Cardiac muscle cell (in vitro differentiated cells and primary cell): ENCODE measurements around the gene GLIPR1. TPM values are rescaled to one million over a fixed set of nuclear protein-coding genes. Genes with fewer than 3 reads are reported as not detected.

Experiments
- DNase-seq, 2 donors: peaks; one replicate each; pipeline versions ENCODE4 v3.0.0 to v3.0.0-alpha.2; 2010 to 2017; ENCODE audit warnings: low read depth in 1 of 2, low spot score in 1 of 2
- H3K27ac ChIP-seq: fragments of 200-600 bp; sonication (generic); 2 replicates; pipeline ENCODE4 v1.5.1; 2016
- H3K27me3 ChIP-seq: fragments of 200-600 bp; sonication (generic); 2 replicates; pipeline ENCODE4 v1.6.0; 2016; ENCODE audit warnings: control low read depth
- H3K36me3 ChIP-seq: fragments of 200-600 bp; sonication (generic); 2 replicates; pipeline ENCODE4 v1.5.1; 2016; ENCODE audit warnings: control low read depth
- H3K4me1 ChIP-seq: fragments of 200-600 bp; sonication (generic); 2 replicates; pipeline ENCODE4 v1.8.1; 2017; ENCODE audit warnings: low read depth, mild to moderate bottlenecking, mixed run types
- H3K4me3 ChIP-seq: fragments of 200-600 bp; sonication (generic); 2 replicates; pipeline ENCODE4 v1.5.1; 2016; ENCODE audit warnings: mild to moderate bottlenecking
- H3K9me3 ChIP-seq: fragments of 200-600 bp; sonication (generic); 2 replicates; pipeline ENCODE4 v1.5.1; 2017; ENCODE audit warnings: low read depth, mild to moderate bottlenecking, control low read depth
- CTCF ChIP-seq: IDR thresholded peaks from 2 replicates; pipeline ENCODE4 v1.5.1; 2012; ENCODE audit warnings: low read depth, mild to moderate bottlenecking, low read length
- polyA plus RNA-seq: library from polyadenylated mRNA; unstranded; fragments of >200 nt; fragmentation: Nextera tagmentation; extraction: Ambion mirVana; gene quantifications from 2 replicates; pipeline ENCODE4 v1.2.1, GENCODE V29; 2016
- total RNA-seq: library from RNA; depleted of rRNA; stranded (reverse); fragments of >200 nt; gene quantifications from 2 replicates; pipeline ENCODE4 v1.2.3, GENCODE V29; 2016

Gene GLIPR1
- total and polyA plus RNA-seq, 2 experiments from 2014 or later, result 0.03 to 0.62 TPM

- peak overlapping the region; percentile 38 for H3K27ac ChIP-seq
- peak; percentile 76 to 81 for DNase-seq
- H3K27me3 ChIP-seq, result no peaks in the 10 kb centered on the region
These were observed 46.3 kb downstream of the GLIPR1 start for GRCh38 chr12:75526655-75527511.

GRCh38 chr12:75528272-75528671, 47.7 kb downstream of the GLIPR1 start:
- Histone ChIP-seq H3K4me1 (no peaks in the 10 kb centered on the region), H3K36me3 (no peaks in the 10 kb centered on the region), H3K27ac (no peak overlapping the region), H3K9me3 (no peaks in the 10 kb centered on the region), H3K4me3 (no peak overlapping the region), H3K27me3 (no peaks in the 10 kb centered on the region)
- DNase-seq, result no peak
- TF ChIP-seq CTCF, result no peak

More at GRCh38 chr12:75526655-75527511, 46.3 kb downstream of the GLIPR1 start:
- peak; percentile 65 for TF ChIP-seq CTCF
- Histone ChIP-seq H3K36me3 (no peaks in the 10 kb centered on the region), H3K9me3 (no peaks in the 10 kb centered on the region), H3K4me3 (no peak overlapping the region), H3K4me1 (no peaks in the 10 kb centered on the region)

GRCh38 chr12:75528692-75529091, 48.1 kb downstream of the GLIPR1 start:
- H3K27me3 ChIP-seq, result no peaks in the 10 kb centered on the region
- H3K9me3 ChIP-seq, result no peaks in the 10 kb centered on the region
- TF ChIP-seq CTCF, result no peak
- H3K4me3 ChIP-seq, result no peak overlapping the region
- H3K36me3 ChIP-seq, result no peaks in the 10 kb centered on the region
- DNase-seq, result no peak
- no peaks in the 10 kb centered on the region for H3K4me1 ChIP-seq
- H3K27ac ChIP-seq, result no peak overlapping the region

- Histone ChIP-seq H3K27me3 (no peaks in the 10 kb centered on the region), H3K36me3 (no peaks in the 10 kb centered on the region), H3K9me3 (no peaks in the 10 kb centered on the region), H3K27ac (no peak overlapping the region), H3K4me3 (no peak overlapping the region), H3K4me1 (no peaks in the 10 kb centered on the region)
- DNase-seq, result no peak
- TF ChIP-seq CTCF, result no peak
These were observed 48.8 kb downstream of the GLIPR1 start for GRCh38 chr12:75529316-75529715.

GRCh38 chr12:75529826-75530225, 49.3 kb downstream of the GLIPR1 start:
- TF ChIP-seq CTCF, result no peak
- no peaks in the 10 kb centered on the region for H3K9me3 ChIP-seq
- no peak overlapping the region for H3K4me3 ChIP-seq
- H3K36me3 ChIP-seq, result no peaks in the 10 kb centered on the region
- no peaks in the 10 kb centered on the region for H3K4me1 ChIP-seq
- H3K27me3 ChIP-seq, result no peaks in the 10 kb centered on the region
- no peak for DNase-seq
- no peak overlapping the region for H3K27ac ChIP-seq
